HG02970 (cell line): Measurements from ENCODE around the gene CIB4.

Experiments
- ATAC-seq: cut with Tn5 transposase; IDR thresholded peaks from one replicate; pipeline ENCODE4 v1.9.1; 2021; ENCODE audit warnings: mild to moderate bottlenecking, moderate library complexity, moderate number of reproducible peaks; ENCODE audit not compliant: unreplicated experiment, low FRiP score

The CIB4 gene

GRCh38 chr2:26628561-26629345 lies 12.4 kb downstream of the CIB4 start:
- ATAC-seq = no peak

GRCh38 chr2:26627350-26628105 lies 13.6 kb downstream of the CIB4 start:
- no peak for ATAC-seq

- no peak for ATAC-seq
These were observed 14.6 kb downstream of the CIB4 start for GRCh38 chr2:26626606-26627005.

GRCh38 chr2:26623541-26624495 lies 17.3 kb downstream of the CIB4 start:
- ATAC-seq = no peak

- no peak for ATAC-seq
These were observed 19.5 kb downstream of the CIB4 start for GRCh38 chr2:26621469-26622199.

GRCh38 chr2:26620031-26620605 lies 21.0 kb downstream of the CIB4 start:
- no peak for ATAC-seq

- ATAC-seq = no peak
These were observed 21.6 kb downstream of the CIB4 start for GRCh38 chr2:26619521-26619951.

GRCh38 chr2:26619096-26619495 lies 22.1 kb downstream of the CIB4 start:
- ATAC-seq = no peak

GRCh38 chr2:26618611-26619010 lies 22.6 kb downstream of the CIB4 start:
- no peak for ATAC-seq

- no peak for ATAC-seq
These were observed 23.5 kb downstream of the CIB4 start for GRCh38 chr2:26617588-26618083.

GRCh38 chr2:26616706-26617587 lies 24.2 kb downstream of the CIB4 start:
- no peak for ATAC-seq

GRCh38 chr2:26615860-26616705 lies 25.1 kb downstream of the CIB4 start:
- no peak for ATAC-seq

GRCh38 chr2:26615336-26615859 lies 25.8 kb downstream of the CIB4 start:
- ATAC-seq = no peak

GRCh38 chr2:26614216-26615138 lies 26.7 kb downstream of the CIB4 start:
- no peak for ATAC-seq

GRCh38 chr2:26613241-26614215 lies 27.6 kb downstream of the CIB4 start:
- no peak for ATAC-seq
